Endothelial cell of umbilical vein (primary cell): ENCODE data around the gene TRIM25.

Source experiments
- EZH2 ChIP-seq: IDR thresholded peaks from 2 replicates; pipeline ENCODE4 v1.6.1; 2012; ENCODE audit warnings: borderline replicate concordance, low read depth, mild to moderate bottlenecking, moderate library complexity, low read length, inconsistent platforms; ENCODE audit not compliant: severe bottlenecking
- FOS ChIP-seq: IDR thresholded peaks from 2 replicates; pipeline ENCODE4 v1.6.1; 2011; ENCODE audit warnings: mild to moderate bottlenecking, low read length, moderate library complexity, borderline replicate concordance; ENCODE audit not compliant: insufficient read depth
- GATA2 ChIP-seq: IDR thresholded peaks from 2 replicates; pipeline ENCODE4 v1.7.0; 2011; ENCODE audit warnings: low read depth, mild to moderate bottlenecking, moderate library complexity, mixed read lengths, low read length; ENCODE audit not compliant: insufficient read length, insufficient read depth
- MYC ChIP-seq: IDR thresholded peaks from one replicate; pipeline ENCODE4 v1.6.1; 2011; ENCODE audit warnings: mild to moderate bottlenecking, low read depth, low read length
- POLR2A ChIP-seq: IDR thresholded peaks from 2 replicates; pipeline ENCODE4 v1.6.1; 2012; ENCODE audit warnings: low read depth, mild to moderate bottlenecking, control low read depth, low read length
- POLR2AphosphoS5 ChIP-seq: IDR thresholded peaks from 2 replicates; pipeline ENCODE4 v1.6.1; 2012; ENCODE audit warnings: low read depth, mild to moderate bottlenecking, control low read depth, low read length, moderate library complexity; ENCODE audit not compliant: insufficient read depth
- TF ChIP-seq, protein P1 (sequence below), 2 donors: IDR thresholded peaks; 1 replicate in 1 of 2; 2 replicates in 1 of 2; pipeline ENCODE4 v1.5.1; 2011; ENCODE audit warnings: low read length in 2 of 2, mild to moderate bottlenecking in 2 of 2, moderate library complexity in 2 of 2, control low read depth in 1 of 2, inconsistent platforms in 1 of 2, low read depth in 1 of 2; ENCODE audit not compliant: insufficient read depth in 1 of 2; ENCODE audit errors: extremely low read depth in 1 of 2
- TF ChIP-seq, protein P2 (sequence below): IDR thresholded peaks from 2 replicates; pipeline ENCODE4 v1.6.1; 2011; ENCODE audit not compliant: insufficient read depth, insufficient read length

DNA sequence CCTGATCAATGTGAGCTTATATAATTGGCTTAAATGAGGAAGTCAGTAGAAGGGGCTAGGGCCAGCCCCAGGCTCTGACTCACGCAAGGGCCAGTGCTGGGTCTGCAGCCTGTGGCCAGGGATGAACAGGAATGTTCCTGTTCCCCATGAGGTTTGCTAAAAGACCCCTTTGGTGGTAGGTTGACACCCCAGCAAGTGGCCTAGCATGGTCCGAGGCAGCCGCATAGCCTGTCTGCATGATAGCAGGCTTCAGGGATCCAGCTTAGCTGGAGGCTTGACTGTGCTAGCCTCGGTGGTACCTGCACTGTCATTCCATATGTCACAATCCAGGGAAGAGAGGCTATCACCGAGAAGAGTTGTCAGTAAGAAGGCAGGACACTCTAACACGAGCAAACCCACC lies 23.5 kb downstream of the TRIM25 start:
- TF ChIP-seq, protein P1, sequence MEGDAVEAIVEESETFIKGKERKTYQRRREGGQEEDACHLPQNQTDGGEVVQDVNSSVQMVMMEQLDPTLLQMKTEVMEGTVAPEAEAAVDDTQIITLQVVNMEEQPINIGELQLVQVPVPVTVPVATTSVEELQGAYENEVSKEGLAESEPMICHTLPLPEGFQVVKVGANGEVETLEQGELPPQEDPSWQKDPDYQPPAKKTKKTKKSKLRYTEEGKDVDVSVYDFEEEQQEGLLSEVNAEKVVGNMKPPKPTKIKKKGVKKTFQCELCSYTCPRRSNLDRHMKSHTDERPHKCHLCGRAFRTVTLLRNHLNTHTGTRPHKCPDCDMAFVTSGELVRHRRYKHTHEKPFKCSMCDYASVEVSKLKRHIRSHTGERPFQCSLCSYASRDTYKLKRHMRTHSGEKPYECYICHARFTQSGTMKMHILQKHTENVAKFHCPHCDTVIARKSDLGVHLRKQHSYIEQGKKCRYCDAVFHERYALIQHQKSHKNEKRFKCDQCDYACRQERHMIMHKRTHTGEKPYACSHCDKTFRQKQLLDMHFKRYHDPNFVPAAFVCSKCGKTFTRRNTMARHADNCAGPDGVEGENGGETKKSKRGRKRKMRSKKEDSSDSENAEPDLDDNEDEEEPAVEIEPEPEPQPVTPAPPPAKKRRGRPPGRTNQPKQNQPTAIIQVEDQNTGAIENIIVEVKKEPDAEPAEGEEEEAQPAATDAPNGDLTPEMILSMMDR (IDR thresholded peaks at IDR 0.05; ENCODE audit: extremely low read depth in 1 of 2, insufficient read depth in 1 of 2, low read depth in 1 of 2, low read length in 2 of 2): no peak
- TF ChIP-seq POLR2A: no peak
- TF ChIP-seq POLR2AphosphoS5: no peak
- no peak for TF ChIP-seq EZH2
- no peak for TF ChIP-seq FOS
- TF ChIP-seq GATA2: no peak
- no peak for TF ChIP-seq MYC
- TF ChIP-seq, protein P2, sequence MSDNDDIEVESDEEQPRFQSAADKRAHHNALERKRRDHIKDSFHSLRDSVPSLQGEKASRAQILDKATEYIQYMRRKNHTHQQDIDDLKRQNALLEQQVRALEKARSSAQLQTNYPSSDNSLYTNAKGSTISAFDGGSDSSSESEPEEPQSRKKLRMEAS: no peak
